GM10847 (cell line): ENCODE data around the gene MAML2.

ENCODE experiments used
- POLR2A ChIP-seq: IDR thresholded peaks from 2 replicates; pipeline ENCODE4 v1.6.1; 2011; ENCODE audit not compliant: insufficient read length; ENCODE audit errors: extremely low read depth

The MAML2 gene

DNA sequence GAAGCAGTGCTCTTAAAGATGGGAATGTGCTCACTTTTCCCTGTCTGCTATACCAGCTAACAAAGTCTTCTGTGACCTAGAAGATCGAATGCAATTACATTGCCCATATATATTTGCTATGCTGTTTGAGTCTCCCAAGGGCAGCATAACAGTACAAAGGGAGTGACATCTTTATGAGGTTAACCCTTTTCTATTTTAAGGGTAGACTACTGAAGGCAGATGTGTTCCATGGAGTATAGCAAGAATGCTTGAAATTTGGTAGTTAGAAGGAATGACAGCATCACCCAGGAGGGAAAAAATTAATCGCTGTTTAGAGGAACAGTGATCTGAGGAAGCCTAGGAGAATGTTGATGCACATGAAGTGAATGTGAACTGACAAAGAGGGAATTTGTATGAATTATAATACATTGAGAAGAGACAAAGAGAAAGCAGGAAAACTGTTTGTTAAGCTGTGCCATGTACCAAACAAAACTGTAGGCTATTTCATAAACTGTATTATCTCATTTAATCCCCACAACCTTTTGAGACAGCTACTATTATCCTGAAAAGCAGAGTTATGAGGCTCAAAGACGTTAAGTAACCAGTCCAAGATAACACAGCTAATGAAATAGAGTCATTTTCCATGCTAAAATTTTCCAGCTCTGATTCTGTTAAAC is 13.0 kb downstream of the MAML2 start:
- no peak for TF ChIP-seq POLR2A

DNA sequence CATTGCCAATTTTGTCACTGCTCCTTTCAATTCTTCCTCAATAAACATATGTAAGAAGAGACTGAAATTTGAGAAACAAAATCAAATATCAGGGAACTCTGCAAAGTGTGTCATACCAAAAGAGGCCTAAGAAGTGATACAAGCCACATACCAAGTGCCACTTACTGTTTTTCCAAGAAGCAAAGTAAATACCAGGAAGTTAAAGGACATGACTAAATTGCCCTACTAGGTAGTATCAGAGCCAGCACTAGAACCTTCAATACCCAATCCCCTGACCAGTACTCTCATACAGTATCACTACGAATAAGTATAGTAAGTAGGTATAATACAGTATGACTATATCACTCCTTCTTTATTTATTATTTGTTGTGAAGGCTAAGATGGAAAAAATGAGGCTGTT is 13.6 kb downstream of the MAML2 start:
- no peak for TF ChIP-seq POLR2A

DNA sequence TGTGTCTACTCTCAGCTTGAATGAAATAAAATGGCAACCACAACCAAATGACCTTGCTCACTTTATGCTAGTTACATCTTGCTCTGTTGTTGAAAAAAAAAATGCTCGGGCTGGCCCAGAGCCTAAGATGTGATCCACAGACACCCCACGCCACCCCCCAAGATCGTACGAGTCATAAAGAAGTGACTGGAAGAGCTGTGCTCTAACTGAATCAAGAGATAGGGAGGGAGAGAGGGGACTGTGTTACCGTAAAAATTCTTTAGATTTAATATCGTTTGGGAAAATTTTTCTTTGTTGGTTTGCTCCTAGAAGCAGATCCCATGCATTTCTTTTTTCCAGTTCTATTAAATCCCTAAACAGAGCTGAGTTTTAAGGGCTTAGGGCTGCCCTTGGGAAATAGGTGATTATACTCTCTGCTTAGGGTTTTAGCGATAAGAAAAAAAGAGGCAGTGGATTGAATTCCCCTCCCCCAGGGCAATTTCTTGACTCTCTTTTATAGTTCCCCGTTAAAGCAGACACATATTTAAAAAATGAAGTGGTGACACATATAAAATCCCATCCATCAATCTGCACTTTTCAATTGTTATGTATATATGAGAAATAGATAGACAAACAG is 14.5 kb downstream of the MAML2 start:
- TF ChIP-seq POLR2A, result no peak

DNA sequence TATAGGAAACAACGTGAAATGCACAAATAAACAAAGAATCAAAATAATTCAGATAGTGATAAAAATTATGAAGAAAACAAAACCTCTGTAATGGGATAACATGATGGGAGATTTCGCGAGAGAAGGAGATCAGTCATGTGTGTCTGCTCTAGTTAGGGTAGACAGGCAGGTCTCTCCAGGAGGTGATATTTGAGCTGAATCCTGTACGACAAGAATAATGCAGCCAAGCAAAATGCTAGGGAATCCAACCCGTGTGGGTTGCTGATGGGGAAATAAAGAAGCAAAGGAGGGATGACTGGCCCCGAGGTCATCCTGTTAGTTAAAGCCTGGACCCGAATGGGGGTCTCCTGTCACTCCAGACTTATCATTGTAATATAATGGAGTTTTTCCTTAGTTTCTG is 16.0 kb downstream of the MAML2 start:
- no peak for TF ChIP-seq POLR2A

DNA sequence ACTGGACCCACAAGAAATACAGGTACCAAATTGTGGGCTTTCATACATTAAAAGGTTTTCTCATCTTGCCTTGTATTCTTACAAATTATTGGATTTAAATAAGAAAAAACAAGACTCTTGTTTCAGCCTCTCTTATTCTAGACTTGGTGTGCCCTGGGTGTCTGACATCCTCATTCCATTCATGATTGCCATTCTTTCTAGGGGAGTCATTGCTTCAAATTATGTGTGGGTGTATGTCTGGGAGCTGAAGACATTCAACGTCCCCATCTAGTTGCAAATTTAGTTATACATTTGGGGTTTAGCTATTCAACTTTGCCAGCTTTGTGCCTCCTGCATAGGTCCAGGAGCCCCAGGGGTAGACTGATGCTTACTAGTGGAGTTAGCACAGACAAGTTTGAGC is 18.1 kb downstream of the MAML2 start:
- TF ChIP-seq POLR2A, result no peak

DNA sequence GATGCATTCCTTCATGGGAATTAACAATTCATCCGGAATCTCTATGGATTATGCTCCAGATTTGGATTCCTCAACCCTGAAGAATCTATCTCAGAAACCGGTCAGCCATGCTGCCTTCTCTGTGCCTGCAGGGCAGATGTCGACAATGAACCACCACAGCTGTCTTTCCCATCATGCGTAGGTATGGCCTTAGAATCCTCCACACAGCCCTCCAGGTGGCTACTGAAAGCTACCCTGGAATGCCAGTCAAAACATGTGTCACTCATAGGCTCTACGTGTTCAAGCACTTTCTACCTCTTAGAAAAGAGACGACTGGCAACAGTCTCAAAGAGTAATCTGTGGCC is 19.4 kb downstream of the MAML2 start:
- no peak for TF ChIP-seq POLR2A

DNA sequence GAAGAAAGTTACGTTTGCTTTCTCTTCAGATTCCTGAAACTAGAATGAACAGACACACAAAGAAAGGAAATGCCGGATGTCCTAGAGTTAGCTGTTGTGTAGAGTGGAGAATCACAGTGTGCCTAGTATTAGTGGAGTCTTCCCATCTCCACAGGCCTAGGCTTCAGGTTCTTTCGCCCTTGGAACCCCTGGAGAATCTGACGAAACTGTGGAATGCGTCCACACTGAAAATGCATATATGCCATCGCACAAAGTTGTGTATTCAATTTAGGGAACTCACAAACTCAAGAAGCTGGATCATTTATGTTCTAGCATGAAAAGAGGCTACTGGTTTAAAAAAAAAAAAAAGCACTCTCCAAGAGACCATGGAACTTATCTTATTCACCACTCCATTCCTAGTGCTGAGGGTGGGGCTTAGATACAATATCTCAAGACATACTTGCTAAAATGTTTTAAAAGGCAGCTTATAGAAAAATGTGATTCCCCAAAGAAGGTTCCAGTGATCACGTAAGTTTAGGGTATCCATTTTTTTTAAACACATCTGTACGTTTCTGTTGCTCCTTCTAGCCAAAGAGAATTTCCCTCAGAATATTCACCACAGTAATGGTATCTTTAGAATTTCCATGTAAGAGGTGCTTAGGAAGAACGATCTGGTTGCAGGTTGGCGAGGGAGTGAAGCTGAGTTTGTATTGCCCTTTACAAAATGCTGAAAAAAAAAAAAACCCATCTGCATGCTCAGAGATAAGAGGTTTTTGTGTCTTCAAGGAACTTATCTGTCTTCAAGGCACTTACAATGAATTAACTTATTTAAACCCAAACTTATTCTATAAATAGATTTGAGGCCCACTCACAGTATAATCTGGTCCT is 20.0 kb downstream of the MAML2 start:
- no peak for TF ChIP-seq POLR2A

DNA sequence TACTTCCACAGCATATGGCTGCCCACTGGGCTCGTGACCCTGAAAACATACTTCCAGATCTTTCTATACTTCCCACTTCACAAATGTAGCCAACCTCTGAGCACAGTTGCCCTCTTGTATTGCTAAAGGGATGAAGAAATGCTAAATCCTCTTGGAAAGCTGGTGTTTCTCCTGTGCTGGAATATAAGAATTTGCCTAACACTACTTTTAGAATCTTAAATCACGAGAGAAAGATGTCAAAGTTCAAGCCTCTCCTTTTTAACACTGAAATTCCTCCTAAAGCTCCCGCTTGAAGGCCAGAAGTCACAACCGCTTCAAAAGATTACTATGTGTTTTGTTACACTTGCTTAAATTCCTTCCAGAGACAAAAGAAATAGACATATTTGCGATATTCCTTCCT is 21.9 kb downstream of the MAML2 start:
- no peak for TF ChIP-seq POLR2A

DNA sequence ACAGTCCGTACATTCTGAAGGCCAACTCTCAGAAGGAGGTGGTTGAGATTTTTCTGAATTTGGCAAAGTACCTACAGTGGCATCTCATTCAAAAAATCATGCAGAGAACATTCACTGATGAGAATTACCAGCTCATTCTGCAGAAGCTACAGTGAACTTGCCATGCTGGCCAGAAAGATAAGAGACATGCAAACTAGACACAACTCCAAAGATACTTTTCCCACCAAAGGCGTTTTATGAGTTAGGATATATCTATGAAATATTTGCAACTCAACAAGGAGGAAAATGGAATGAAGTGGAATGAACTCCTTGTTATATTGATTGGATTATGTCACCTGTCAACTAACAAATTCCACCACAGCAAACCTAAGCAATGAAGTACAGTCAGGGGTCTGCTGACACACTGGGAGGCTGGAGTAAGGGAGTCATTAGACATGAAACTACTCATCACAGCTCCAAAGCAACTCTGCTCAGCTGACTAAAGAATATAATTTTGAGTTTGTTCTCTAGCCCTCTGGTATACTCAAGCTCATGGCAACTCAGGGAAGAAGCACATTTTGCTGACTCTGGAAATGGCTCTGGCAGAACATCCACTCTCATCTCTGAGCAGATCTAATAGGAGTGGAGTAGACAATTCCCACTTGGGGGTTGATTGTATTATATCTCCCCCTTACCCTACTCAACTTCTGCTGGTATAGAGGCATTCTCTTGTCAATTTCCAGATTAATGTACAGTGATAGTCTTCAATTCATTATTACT is 22.9 kb downstream of the MAML2 start:
- no peak for TF ChIP-seq POLR2A

DNA sequence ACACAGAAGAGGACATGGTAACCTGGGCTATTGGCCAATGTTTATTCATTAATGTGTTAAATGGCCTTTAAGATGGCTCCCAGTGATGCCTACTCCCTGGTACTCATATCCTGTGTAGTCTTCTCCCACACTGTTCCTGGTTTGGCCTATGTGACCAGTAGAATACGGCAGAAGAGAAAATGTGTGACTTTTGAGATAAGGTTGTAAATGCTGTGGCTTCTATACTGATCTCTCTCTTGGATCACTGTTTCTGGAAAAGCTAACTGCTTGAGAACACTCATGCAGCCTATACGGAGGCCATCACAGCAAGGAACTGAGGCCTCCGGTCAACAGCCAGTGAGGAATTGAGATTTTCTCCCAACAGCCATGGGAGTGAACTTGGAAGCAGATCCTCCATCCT is 24.1 kb downstream of the MAML2 start:
- no peak for TF ChIP-seq POLR2A

DNA sequence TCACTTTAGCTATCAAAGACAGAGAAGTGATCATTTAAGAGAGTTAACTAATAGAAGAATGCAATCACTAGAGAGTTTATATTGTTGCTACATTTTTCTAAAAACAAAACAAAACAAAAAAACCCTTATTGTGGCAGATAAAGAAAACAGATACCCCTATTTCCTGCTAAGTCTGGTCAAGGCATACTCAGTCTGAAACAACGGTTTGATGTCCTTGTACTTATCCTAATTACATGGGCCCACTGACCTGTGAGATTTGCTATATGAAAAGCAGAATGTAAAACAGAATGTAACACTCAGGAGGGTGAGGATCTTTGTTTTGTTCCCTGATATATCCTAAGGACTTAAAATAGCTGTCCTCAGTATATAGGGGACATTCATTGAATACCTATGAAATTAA is 24.6 kb downstream of the MAML2 start:
- no peak for TF ChIP-seq POLR2A

DNA sequence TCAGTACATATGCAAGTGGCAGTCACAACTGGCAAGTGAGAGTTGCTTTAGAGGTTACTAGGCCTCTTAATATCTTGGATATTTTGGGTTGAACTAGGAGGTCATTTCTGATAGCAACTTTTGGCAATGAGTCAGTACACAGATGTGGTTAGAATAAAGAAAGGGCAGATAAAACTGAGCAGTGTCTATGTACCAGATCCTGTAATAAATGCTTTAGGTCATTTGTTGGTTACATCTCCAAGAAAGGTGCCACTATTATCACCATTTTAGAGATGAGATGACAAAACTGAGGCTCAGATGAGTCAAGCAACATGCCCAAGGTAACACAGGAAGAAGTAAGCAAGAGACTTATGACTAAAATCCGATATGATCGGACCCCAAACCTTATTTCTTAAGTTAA is 25.0 kb downstream of the MAML2 start:
- no peak for TF ChIP-seq POLR2A

DNA sequence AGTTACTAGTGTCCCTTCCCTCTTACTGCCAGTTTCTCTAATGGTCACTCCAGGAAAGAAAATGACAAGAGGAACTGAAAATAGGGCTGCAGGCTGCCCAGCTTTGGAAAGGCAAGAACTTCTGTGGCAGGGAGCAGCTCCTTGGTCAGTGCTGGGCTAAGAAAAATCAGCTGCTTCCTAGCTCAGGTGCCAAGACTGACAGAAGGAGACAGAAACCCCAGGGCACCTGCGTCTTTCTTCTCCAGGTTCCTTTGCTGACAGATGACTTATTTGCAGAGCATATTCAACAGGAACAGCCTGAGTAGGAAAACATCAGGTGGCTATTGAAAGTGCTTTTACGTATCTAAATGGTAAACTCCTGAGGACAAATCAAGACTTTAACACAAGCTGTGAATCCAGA is 25.4 kb downstream of the MAML2 start:
- TF ChIP-seq POLR2A, result no peak

DNA sequence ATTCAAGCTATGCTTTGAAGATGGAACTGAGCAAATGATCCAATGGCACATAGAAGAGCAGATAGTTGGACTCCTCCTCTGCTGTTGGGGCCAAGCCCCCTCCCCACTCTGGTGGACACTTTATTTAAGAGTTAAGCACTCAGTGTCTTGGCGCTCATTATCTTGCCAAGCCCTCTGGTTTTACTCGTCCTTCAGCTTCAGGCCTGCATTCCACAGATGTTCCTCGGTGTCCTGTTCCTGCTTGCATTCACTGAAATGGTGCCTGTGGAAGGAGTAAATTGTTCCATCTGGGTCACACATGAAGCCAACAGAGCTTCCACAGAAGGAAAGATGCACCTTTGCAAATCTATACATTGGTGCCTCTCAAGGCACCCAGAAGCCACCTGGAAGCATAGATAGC is 26.1 kb downstream of the MAML2 start:
- TF ChIP-seq POLR2A, result no peak

DNA sequence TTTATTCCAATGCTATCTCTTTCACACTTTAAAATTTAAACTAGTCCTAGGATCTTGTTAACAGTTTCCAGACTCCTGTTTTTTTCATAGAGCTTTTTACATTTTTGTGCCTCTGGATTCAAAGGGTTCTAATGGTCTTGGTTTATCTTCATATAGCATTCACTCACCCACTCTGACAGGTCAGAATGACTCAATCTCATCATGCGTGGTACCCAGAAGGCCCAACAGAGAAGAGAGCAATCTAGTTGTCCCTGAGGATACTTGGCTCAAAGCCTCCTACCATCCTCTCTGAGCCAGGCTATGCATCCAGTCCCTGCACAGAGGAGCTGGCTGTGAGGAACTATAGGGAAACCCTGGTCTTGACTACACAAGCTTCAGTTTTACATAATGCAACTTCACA is 27.5 kb downstream of the MAML2 start:
- TF ChIP-seq POLR2A, result no peak
